H1 (cell line): ENCODE data around the gene PDRG1.

Source experiments
- EP300 ChIP-seq, 2 experiments: IDR thresholded peaks; 1 replicate in 1 of 2; 2 replicates in 1 of 2; pipeline ENCODE4 v1.6.1; 2011 to 2012; ENCODE audit warnings: low read depth in 2 of 2, low read length in 2 of 2, mild to moderate bottlenecking in 2 of 2, borderline replicate concordance in 1 of 2, inconsistent platforms in 1 of 2, moderate library complexity in 1 of 2
- EZH2 ChIP-seq: fragments of 200-600 bp; sonication (generic); IDR thresholded peaks from 2 replicates; pipeline ENCODE4 v1.7.1; 2012; ENCODE audit warnings: low read depth, mild to moderate bottlenecking, moderate library complexity, low read length, inconsistent platforms; ENCODE audit not compliant: severe bottlenecking
- GTF2F1 ChIP-seq: IDR thresholded peaks from 2 replicates; pipeline ENCODE4 v1.6.1; 2012; ENCODE audit warnings: low read depth, low read length, improper control_type of control experiment, borderline replicate concordance
- NRF1 ChIP-seq: IDR thresholded peaks from 2 replicates; pipeline ENCODE4 v1.6.1; 2011; ENCODE audit warnings: mild to moderate bottlenecking, low read depth, low read length, improper control_type of control experiment
- TF ChIP-seq, protein P1 (sequence below), 3 experiments: IDR thresholded peaks; 1 replicate in 2 of 3; 2 replicates in 1 of 3; pipeline versions ENCODE4 v1.5.1 to v1.6.1; 2011; ENCODE audit warnings: low read length in 3 of 3, mild to moderate bottlenecking in 3 of 3, inconsistent platforms in 2 of 3, low read depth in 1 of 3, moderate library complexity in 1 of 3; ENCODE audit not compliant: insufficient read depth in 1 of 3; ENCODE audit errors: control extremely low read depth in 1 of 3

GRCh38 chr20:31974296-31974695, 22.4 kb upstream of the PDRG1 start:
- TF ChIP-seq, protein P1, sequence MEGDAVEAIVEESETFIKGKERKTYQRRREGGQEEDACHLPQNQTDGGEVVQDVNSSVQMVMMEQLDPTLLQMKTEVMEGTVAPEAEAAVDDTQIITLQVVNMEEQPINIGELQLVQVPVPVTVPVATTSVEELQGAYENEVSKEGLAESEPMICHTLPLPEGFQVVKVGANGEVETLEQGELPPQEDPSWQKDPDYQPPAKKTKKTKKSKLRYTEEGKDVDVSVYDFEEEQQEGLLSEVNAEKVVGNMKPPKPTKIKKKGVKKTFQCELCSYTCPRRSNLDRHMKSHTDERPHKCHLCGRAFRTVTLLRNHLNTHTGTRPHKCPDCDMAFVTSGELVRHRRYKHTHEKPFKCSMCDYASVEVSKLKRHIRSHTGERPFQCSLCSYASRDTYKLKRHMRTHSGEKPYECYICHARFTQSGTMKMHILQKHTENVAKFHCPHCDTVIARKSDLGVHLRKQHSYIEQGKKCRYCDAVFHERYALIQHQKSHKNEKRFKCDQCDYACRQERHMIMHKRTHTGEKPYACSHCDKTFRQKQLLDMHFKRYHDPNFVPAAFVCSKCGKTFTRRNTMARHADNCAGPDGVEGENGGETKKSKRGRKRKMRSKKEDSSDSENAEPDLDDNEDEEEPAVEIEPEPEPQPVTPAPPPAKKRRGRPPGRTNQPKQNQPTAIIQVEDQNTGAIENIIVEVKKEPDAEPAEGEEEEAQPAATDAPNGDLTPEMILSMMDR (IDR thresholded peaks at IDR 0.05; ENCODE audit: control extremely low read depth in 1 of 3, insufficient read depth in 1 of 3, low read depth in 1 of 3, low read length in 3 of 3): no peak
- TF ChIP-seq EZH2 (no peak), GTF2F1 (no peak), EP300 (IDR thresholded peaks at IDR 0.05; ENCODE audit: borderline replicate concordance in 1 of 2, low read depth in 2 of 2, low read length in 2 of 2) (no peak), NRF1 (no peak)
